Transverse colon (tissue), 4 donors: ENCODE measurements around the gene PDE9A.

ENCODE experiments used
- EP300 ChIP-seq: sonication (generic); formaldehyde crosslinking; IDR thresholded peaks from one replicate; pipeline ENCODE4 v1.6.1; 2017; ENCODE audit warnings: antibody characterized with exemption, low read depth
- POLR2AphosphoS5 ChIP-seq, 3 donors: sonication (generic); formaldehyde crosslinking; IDR thresholded peaks; one replicate each; pipeline ENCODE4 v1.6.1; 2016; ENCODE audit warnings: antibody characterized with exemption in 3 of 3
- TF ChIP-seq, protein P1 (sequence below), 5 experiments: fragments of 200-600 bp in 3 of 5; fragments of 450-650 bp in 2 of 5; sonication (generic) in 3 of 5; IDR thresholded peaks; 1 replicate in 2 of 5; 2 replicates in 3 of 5; pipeline ENCODE4 v1.5.1; 2016 to 2017; ENCODE audit warnings: antibody characterized with exemption in 5 of 5, inconsistent platforms in 3 of 5, mild to moderate bottlenecking in 2 of 5, moderate library complexity in 1 of 5

DNA sequence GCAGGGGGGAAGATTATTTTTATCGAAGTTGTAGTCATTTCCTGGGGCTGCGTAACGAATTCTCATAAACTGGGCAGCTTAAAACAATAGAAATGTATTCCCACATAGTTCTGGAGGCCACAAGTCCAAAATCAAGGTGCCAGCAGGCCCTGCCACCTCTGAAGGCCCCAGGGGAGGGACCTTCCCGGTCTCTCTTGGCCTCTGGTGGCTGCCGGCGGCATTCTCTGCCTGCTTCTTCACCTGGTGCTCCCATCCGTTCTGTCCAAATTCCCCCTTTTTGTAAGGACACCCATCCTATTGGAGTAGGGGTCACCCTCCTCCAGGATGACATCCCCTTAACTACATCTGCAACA lies 92.8 kb downstream of the PDE9A start:
- TF ChIP-seq, protein P1, sequence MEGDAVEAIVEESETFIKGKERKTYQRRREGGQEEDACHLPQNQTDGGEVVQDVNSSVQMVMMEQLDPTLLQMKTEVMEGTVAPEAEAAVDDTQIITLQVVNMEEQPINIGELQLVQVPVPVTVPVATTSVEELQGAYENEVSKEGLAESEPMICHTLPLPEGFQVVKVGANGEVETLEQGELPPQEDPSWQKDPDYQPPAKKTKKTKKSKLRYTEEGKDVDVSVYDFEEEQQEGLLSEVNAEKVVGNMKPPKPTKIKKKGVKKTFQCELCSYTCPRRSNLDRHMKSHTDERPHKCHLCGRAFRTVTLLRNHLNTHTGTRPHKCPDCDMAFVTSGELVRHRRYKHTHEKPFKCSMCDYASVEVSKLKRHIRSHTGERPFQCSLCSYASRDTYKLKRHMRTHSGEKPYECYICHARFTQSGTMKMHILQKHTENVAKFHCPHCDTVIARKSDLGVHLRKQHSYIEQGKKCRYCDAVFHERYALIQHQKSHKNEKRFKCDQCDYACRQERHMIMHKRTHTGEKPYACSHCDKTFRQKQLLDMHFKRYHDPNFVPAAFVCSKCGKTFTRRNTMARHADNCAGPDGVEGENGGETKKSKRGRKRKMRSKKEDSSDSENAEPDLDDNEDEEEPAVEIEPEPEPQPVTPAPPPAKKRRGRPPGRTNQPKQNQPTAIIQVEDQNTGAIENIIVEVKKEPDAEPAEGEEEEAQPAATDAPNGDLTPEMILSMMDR (IDR thresholded peaks at IDR 0.05) = no peak
- TF ChIP-seq EP300 = no peak
- TF ChIP-seq POLR2AphosphoS5 (IDR thresholded peaks at IDR 0.05) = no peak
